ENCODE measurements around the gene MRPL51. TPM values are rescaled to one million over a fixed set of nuclear protein-coding genes. Genes with fewer than 3 reads are reported as not detected.

Gene MRPL51
- polyA plus RNA-seq, 1 donor (not counting 4 experiments of a cell fraction or from before 2014, with no cell fraction given): 184 TPM

DNA sequence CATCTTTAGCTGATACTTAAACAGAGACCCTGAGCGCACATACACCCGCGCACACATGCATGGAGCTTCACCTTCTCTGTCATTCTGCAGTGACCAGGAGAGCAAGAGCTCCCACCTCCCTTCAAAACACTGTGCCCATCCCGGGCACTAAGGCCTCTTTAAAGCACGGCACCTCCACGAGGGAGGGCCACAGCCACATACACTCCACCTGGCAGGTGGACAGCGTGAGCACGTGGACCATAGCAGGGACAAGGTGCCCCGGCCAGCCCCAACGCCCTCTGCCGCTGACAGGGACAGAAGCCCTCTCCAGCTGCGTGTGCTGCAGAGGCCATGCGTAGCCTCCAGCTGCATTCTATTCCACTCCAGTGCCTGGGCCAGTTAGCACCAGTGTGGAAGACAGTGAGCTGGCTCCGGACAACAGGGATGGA is 46.7 kb upstream of the MRPL51 start:
- TF ChIP-seq, protein P1, sequence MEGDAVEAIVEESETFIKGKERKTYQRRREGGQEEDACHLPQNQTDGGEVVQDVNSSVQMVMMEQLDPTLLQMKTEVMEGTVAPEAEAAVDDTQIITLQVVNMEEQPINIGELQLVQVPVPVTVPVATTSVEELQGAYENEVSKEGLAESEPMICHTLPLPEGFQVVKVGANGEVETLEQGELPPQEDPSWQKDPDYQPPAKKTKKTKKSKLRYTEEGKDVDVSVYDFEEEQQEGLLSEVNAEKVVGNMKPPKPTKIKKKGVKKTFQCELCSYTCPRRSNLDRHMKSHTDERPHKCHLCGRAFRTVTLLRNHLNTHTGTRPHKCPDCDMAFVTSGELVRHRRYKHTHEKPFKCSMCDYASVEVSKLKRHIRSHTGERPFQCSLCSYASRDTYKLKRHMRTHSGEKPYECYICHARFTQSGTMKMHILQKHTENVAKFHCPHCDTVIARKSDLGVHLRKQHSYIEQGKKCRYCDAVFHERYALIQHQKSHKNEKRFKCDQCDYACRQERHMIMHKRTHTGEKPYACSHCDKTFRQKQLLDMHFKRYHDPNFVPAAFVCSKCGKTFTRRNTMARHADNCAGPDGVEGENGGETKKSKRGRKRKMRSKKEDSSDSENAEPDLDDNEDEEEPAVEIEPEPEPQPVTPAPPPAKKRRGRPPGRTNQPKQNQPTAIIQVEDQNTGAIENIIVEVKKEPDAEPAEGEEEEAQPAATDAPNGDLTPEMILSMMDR (optimal IDR thresholded peaks at IDR 0.05 in 1 of 3, IDR thresholded peaks at IDR 0.05 in 1 of 3, conservative IDR thresholded peaks at IDR 0.05 in 1 of 3; ENCODE audit: extremely low read depth in 1 of 3, insufficient read depth in 2 of 3, low read length in 3 of 3): no peak
- TF ChIP-seq EZH2 (IDR thresholded peaks at IDR 0.05; ENCODE audit: low read length): no peak
- dilution Hi-C loops (cut with MboI; ENCODE audit: extremely low pct_ligation_motif_present, low sequenced_read_pairs): no loop called here
- Histone ChIP-seq H2AFZ (ENCODE audit: control insufficient read depth, low read length) (no peak overlapping the region), H4K20me1 (ENCODE audit: control insufficient read depth, extremely low read depth, insufficient read depth, low read length) (peaks cover 47% of the 10 kb centered on the region), H3K27me3 (ENCODE audit: control insufficient read depth, extremely low read depth, insufficient read depth, low read length) (no peaks in the 10 kb centered on the region), H3K9me1 (ENCODE audit: control insufficient read depth, extremely low read depth, insufficient read depth, low read length) (peaks cover 5% of the 10 kb centered on the region), H3K9me3 (ENCODE audit: control insufficient read depth, low read depth, low read length) (no peaks in the 10 kb centered on the region), H3K4me1 (ENCODE audit: control insufficient read depth, extremely low read depth, insufficient read depth, low read length) (peaks cover 37% of the 10 kb centered on the region), H3K4me3 (ENCODE audit: control insufficient read depth in 2 of 3, extremely low read depth in 1 of 3, insufficient read depth in 2 of 3, low read depth in 1 of 3, low read length in 3 of 3) (peak overlapping the region in 1 of 3 experiments; percentile 59), H3K36me3 (ENCODE audit: control insufficient read depth in 2 of 2, extremely low read depth in 1 of 2, insufficient read depth in 2 of 2, low read length in 2 of 2) (peaks cover 31 to 35% of the 10 kb centered on the region in 2 experiments), H3K9ac (ENCODE audit: control insufficient read depth, extremely low read depth, insufficient read depth, low read length) (no peak overlapping the region), H3K79me2 (ENCODE audit: control insufficient read depth, insufficient read depth, low read length) (peaks cover 25% of the 10 kb centered on the region), H3K27ac (ENCODE audit: control insufficient read depth, insufficient read depth, low read length) (no peak overlapping the region), H3K4me2 (ENCODE audit: control insufficient read depth, extremely low read depth, insufficient read depth, low read depth, low read length) (peak overlapping the region; percentile 82)
- DNase-seq (ENCODE audit: low read depth, low spot score) (no peak), FAIRE-seq (no peak)

DNA sequence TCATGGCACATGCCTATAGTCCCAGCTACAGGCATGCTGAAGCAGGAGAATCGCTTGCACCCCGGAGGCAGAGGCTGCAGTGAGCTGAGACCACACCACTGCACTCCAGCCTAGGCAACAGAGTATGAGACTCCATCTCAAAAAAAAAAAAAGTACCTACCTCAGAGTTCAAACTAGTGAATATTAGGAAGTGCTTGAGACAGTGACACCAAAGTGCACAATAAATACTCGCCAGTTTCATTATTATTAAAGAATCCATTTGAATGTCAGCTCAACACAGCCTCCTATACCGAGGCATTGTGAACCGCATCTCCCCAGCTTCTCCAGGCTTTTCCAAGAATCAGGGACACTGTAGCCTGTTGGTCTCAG is 46.2 kb upstream of the MRPL51 start:
- H4K20me1 ChIP-seq (ENCODE audit: control insufficient read depth, extremely low read depth, insufficient read depth, low read length): peaks cover 47% of the 10 kb centered on the region
- H3K4me1 ChIP-seq (ENCODE audit: control insufficient read depth, extremely low read depth, insufficient read depth, low read length): peaks cover 37% of the 10 kb centered on the region

More for the DNA sequence above, 46.2 kb upstream of the MRPL51 start:
- Histone ChIP-seq H3K4me3 (ENCODE audit: control insufficient read depth in 2 of 3, extremely low read depth in 1 of 3, insufficient read depth in 2 of 3, low read depth in 1 of 3, low read length in 3 of 3) (no peak overlapping the region), H3K4me2 (ENCODE audit: control insufficient read depth, extremely low read depth, insufficient read depth, low read depth, low read length) (peak overlapping the region; percentile 6), H2AFZ (ENCODE audit: control insufficient read depth, low read length) (no peak overlapping the region), H3K79me2 (ENCODE audit: control insufficient read depth, insufficient read depth, low read length) (peaks cover 29% of the 10 kb centered on the region), H3K27me3 (ENCODE audit: control insufficient read depth, extremely low read depth, insufficient read depth, low read length) (no peaks in the 10 kb centered on the region), H3K27ac (ENCODE audit: control insufficient read depth, insufficient read depth, low read length) (no peak overlapping the region), H3K9ac (ENCODE audit: control insufficient read depth, extremely low read depth, insufficient read depth, low read length) (no peak overlapping the region), H3K9me1 (ENCODE audit: control insufficient read depth, extremely low read depth, insufficient read depth, low read length) (peaks cover 5% of the 10 kb centered on the region), H3K9me3 (ENCODE audit: control insufficient read depth, low read depth, low read length) (no peaks in the 10 kb centered on the region), H3K36me3 (ENCODE audit: control insufficient read depth in 2 of 2, extremely low read depth in 1 of 2, insufficient read depth in 2 of 2, low read length in 2 of 2) (peaks cover 28 to 35% of the 10 kb centered on the region in 2 experiments)
- TF ChIP-seq, protein P1 (optimal IDR thresholded peaks at IDR 0.05 in 1 of 3, IDR thresholded peaks at IDR 0.05 in 1 of 3, conservative IDR thresholded peaks at IDR 0.05 in 1 of 3; ENCODE audit: extremely low read depth in 1 of 3, insufficient read depth in 2 of 3, low read length in 3 of 3): no peak
- TF ChIP-seq EZH2 (IDR thresholded peaks at IDR 0.05; ENCODE audit: low read length): no peak
- FAIRE-seq (no peak), DNase-seq (ENCODE audit: low read depth, low spot score) (no peak)
- dilution Hi-C loops (cut with MboI; ENCODE audit: extremely low pct_ligation_motif_present, low sequenced_read_pairs): no loop called here

Measured in keratinocyte (primary cell).